Endothelial cell of hepatic sinusoid (primary cell): ENCODE results near the gene TTLL8.

Source experiments
- in situ Hi-C: cut with HindIII; loops from 2 replicates; pipeline ENCODE4 v1.10.0; 2017; ENCODE audit warnings: low sequenced_read_pairs

TTLL8 gene

DNA sequence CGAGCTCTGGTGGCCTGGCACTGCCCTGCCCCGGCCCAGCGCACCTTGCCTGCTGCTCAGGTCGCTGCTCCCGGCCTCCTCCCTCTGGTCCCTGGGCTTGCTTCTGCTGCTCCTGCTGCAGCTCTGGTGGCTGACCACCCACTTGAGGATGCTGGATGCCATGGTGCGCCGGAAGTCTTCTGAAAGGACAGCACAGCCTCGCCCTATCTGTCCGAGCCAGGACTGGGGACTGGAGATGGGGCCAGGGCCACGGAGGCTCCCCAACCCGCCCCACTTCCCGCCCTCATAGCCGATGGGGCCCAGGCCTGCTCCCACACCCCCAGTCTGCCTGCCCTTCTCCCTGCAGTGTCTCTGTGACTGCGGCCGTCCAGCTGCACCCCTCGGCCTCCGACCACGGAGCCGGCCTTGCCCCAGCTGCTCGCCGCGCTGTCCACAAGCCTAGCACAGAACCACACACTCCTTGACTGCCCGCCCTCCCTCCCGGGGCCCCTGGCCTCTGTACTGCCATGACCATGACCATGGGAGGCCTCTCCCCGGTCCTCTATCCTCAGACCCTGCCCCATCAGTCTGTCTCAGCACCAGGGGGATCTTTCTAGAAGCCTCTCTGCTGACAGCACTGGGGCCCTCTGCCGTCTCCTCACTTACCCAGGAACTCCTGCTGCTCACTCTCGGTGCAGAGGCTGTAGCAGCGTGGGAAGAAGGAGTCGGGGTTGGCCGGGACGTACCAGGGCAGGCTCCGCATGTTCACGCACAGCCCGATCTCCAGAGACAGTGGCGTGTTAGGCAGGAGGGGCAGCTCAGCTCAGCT, 12.7 kb downstream of the TTLL8 start:
- in situ Hi-C loops, result no loop called here

DNA sequence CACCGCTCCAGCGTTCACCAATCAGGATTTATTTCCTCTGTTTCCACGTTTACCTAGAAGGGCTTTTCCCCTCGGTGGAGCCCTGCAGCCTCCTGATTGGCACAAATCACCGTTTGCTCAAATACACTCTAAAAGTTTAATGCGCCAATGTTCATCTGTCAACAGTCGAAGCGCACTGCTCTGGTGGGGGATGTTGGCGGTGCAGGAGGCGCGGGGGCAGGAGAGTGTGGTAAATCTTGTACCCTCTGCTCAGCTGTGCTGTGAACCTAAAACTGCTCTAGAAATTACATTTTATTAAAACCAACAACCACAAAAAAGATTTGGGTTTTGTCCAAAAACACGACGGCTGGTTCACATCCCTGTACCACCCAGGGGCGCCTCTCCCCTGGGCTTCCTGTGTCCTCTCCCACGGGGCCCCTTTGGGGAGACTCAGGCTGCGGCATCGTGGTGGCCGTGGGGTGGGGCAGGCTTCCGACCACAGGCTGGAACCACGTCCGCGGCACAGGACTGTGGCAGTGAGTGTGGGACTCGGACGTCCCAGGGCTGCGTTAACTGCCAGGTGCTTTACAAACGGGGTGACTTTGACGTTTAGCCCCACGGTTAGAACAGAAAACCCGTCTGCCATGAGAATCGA, 13.5 kb downstream of the TTLL8 start:
- in situ Hi-C loops, result no loop called here

DNA sequence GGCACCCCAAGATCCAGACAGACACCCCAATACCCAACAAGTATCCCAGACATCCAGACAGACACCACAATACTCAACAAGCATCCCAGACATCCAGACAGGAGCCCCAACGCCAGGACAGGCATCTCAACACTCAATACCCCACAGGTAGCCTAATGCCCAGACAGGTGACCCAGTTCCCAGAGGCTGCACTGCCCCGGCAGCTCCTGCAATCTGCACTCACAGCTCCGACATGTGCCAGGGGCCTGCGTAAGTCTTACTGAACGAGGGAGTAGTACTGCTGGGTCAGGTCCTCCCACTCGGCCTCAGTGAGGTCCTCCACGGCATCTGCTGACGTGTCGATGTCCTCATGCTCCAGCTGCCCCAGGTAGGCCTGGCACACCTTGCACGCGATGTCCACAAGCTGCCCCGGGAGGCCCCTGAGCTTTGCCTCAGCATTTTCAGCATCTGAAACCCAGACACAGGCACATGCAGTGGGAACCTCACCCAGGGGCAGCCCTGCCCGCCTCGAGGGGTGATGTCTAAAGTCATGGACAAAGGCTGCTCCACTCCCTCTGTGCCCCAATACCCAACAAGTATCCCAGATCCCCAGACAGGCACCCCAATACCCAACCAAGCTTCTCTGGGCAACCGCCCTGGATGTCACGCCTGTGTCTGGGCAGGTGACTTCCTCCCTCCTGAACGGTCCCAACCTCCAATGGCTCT, 16.6 kb downstream of the TTLL8 start:
- in situ Hi-C loops, result no loop called here

DNA sequence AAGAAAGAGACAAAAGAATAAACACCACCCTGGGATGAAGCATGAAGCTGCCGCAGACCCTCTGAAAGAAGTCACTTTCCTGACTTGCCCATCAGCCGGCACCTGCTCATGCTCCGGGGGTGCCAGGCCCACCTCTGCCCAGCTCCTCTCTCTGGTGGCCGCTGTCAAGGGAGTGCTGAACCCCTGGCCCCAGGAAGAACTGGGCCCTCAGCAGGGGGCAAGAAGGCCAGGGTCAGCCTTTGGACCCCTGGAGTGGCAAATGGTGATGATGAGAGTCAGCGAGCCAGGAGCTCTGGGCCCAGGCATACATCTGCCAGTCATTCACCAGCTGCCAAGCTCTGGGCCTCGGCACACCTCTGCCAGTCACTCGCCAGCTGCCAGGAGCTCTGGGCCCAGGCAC, 17.4 kb downstream of the TTLL8 start:
- in situ Hi-C loops, result no loop called here

DNA sequence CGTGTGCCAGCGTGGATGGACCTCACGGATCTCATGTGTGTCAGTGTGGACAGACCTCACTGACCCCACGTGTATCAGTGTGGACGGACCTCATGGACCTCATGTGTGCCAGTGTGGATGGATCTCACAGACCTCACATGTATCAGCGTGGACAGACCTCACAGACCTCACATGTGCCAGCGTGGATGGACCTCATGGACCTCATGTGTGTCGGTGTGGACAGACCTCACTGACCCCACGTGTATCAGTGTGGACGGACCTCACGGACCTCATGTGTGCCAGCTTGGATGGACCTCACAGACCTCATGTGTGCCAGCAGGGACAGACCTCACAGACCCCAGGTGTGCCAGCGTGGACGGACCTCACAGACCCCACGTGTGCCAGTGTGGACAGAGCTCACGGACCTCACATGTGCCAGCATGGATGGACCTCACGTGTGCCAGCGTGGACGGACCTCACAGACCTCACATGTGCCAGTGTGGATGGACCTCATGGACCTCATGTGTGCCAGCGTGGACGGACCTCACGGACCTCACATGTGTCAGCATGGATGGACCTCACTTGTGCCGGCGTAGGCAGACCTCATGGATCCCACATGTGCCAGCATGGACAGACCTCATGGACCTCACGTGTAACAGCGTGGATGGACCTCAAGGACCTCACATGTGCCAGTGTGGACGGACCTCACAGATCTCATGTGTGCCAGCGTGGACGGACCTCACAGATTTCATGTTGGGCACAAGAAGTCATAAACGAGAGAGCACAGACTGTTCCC, 18.2 kb downstream of the TTLL8 start:
- in situ Hi-C loops, result no loop called here

DNA sequence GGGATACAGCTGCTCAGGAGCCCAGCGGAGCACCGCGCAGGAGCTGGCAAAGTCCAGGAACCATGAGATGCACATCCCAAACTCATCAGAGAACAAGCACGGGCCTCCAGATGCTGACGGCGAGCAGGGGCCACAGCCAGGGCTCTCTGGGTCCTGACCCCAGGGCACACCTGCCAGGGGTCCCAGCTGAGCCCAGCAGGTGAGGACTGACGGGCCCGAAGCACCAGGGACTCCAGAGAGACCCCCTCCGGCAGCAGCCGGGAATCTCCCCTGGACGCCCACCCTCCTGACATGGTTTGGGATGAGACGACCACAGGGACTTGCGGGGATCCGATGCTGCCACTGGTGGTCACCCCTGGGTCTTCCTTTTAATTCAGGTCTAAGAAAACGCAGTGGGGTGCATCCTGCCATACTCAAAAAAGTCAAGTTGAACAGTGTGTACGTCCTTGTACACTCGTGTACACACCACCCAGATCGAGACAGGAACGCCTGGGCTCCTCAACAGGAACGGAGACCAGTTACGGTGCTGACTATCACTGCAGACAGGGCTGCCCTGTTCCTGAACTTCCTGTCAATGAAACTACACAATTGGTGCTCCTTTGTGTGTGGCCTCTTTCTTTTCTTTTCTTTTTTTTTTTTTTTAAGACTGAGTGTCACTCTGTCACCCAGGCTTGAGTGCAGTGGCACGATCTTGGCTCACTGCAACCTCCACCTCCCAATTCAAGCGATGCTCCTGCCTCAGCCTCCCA, 21.9 kb downstream of the TTLL8 start:
- in situ Hi-C loops, result no loop called here

DNA sequence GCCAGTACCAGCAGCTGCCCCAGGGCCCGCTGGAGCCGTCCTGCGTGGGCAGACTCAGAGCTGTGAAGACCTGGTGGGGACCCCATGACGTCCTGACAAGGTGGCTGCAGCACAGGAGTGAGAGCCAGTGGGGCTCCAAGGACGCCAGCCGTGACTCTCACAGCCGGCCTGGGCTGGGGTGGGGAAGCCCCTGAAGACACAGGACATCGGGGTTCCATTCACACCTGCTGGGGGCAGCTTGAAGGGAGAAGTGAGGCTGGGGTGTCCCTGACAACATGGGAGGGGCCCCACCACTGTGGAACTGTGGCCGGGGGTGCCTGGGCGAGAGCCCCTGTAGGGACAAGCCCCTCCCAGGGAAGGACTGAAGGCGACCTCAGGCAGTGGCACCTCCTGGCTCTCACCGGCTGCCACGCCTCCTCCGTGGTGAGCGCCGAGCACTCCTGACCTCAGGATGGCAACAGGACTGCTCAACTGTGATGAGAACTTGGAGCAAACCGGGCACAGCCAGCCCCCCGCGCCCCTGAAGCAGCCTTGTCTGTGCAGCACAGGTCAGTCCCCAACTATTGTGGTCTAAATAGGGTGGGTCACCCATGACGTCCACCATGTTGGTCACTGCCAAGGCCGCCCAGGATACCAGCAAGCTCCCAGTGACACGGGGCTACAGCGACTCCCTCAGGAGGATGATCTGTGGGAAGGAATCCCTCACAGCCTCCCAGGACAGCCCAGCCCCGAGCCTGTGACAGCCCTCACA, 22.8 kb downstream of the TTLL8 start:
- in situ Hi-C loops, result no loop called here

DNA sequence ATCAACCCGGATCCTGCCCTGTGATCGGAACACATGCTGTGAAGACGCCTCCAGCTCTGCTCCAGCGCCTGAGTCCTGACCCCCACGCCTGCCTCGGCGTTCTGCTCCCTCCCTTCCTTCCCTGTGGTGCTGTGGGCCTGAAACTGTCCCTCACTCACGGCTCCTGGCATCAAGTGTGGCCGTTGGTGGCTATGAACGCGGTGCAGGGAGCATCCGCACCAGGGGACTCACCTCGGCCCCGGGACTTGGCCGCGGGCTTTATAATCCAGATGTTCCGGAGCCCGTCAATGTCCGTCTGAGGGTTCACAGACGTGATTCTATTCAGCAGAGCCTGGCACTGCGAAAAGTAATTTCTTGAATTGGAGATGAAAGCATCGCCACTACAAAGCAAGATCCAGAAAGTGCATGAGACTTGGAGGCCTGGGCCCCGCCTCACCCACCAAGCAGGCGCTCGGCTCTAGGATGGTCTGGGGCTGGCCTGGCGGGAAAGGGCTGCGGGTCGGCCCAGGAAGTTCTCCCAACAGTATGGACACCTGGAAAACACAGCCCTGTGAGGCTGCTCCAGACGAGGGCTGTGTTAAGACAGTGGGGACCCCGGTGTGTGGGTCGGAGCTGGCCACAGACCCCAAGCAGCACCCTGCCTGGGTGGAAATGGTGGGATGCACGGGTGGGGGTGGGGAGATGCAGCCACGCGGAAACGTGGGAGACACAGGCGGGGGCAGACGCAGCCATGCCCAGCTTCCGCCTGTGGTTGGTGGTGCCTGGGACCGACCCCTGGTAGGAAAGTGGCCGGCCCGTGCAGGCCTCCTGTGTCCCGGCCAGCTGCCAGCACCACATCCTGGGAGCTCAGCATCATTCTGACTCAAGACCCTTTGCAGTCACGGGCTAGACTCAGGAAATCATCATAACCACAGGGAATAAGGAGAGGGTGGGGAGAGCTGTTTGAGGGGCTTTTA, 23.7 kb downstream of the TTLL8 start:
- in situ Hi-C loops, result no loop called here

DNA sequence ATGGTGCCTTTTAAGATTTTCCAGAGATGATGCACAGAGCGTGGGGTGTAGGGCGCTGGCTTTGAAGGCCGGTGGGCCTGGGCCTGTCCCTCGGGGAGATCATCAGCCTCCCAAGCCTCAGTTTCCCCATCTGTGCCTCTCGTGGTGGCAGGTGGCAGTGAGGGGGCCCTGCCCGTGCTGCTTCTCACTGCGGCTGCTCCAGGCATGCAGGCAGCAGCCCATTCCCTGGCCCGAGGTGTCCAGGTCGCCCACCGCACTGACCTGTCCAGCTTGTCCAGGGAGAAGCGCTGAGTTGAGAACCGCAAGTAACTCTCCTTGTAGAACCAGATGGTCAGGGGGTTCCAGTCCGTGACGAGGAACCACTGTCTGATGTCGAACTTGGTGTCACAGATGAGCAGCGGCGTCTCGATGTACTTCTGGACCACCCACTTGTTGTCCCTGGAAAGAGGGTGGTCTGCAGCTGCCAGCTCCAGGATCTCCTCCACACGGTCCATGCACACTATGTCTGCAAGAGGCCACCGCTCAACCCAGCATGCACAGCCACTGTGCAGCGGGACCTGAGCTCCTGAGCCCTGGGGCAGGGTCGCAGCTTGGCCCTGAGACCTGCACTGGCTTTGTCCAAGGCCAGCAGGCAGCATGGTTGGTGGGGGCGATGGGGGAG, 25.0 kb downstream of the TTLL8 start:
- in situ Hi-C loops, result no loop called here

DNA sequence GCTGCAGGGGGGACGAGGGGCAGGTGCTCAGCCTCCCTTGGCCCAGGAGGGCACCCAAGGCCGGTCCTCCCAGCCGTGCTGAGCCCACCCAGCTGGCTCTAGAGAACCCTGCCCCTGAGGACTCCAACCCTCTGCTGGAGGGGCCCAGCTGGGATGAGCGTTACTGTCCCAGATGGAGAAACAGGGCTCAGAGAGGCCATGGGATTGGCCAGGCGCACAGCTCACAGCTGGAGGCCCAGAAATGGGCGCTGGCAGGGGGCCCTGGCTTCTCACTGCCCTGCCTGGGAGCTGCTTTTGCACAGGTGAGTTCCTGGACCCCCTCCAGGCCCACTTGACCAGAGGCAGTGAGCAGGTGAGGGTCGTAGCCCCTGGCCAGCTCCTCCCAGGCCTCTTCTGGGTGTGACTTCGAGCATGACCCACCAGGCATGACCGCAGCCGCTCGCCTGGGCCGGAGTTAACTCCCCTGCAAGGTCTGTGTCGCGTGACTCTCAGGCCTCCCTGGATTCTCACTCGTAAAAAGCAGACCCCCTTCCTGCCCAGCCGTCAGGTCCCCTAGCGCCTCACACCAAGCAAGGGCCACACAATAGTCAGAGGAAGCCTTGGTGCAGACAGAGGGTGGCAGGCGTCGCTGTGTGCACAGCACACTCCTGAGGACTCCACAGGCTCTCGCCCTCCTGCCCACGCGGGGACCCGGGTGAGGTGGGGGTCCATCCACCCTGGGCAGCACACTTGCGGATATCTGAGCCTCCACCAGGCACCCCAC, 25.8 kb downstream of the TTLL8 start:
- in situ Hi-C loops, result no loop called here

DNA sequence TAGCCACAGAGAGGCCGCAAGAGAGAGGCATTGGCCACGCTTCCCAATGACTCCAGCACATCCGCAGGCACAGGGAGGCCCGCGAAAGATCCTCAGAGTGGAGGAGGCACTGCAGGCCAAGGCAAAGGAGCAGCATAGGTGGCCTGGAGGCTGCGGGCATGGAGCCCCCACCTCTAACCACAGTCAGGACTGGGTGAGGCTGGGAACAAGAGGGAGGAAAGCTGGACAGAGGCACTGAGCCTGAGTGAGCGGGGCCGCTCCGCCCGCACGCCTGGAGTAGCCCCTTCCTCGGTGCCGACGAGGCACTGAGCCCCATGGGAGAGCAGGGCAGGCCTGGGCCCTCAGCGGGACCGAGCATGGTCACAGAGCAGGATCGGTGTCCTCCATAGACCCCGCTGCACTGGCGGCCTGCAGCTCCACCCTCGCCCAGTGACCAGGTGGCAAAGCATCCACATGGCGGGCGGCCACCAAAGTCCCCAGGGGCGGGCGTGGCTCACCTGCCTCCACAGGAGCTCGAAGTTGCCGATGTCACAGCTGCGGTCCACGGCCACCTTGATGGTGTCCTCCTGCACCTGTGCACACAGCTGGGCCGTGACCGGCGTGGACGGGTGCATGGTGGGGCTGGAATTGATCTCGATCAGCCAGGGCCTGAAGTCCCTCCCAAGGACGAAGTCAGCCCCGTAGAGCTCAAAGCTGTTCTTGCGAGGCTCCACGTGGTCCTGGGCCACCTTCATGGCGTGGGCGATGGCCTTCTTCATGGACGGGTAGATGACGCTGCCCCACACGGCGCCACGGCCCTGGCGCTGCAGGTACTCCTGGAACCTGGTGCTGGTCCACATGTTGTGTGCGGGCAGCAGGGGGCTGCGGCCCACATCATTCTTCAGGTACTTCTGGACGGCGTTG, 26.7 kb downstream of the TTLL8 start:
- in situ Hi-C loops, result no loop called here

DNA sequence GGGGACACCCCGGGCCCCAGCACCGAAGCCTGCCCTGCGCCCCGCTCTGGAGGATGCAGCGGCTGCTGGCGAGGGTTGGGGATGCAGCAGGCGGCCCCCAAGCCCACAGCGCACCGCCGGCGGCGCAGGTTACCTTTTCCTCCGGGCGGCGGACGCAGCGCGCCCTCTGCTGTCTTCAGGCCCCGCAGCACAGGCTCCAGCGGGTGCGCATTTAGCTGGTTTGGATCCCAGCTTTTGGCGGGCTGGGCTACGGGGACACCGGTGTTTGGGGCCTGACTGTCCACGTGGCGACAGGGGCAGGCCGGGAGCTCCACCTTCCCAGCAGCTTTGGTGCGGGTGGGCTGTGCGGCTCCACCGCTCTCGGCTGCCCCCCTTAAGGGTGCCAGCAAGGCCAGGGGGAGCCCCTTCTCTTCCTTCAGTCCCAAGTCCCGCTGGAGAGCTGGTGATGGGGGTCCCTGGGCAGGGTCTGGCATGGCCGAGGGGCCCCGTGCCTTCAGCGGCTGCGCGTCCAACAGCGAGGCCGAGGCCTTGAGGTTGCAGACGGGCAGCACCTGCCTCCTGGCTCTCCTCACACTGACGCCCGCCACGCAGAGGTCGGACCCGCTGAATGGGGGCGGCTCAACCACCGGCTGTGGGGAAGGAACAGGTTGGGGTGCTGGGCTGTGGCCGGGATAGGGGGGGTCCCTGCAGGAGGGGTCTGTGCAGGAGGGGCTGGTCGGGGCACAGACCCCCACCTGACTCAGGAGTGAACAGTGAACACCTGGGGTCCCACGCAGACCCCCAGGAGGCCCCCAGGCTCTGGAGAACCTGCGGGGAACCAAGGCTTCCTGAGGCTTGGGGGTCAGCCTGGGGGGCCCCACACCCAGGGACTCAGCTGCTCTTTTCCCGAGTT, 27.6 kb downstream of the TTLL8 start:
- in situ Hi-C loops, result no loop called here

DNA sequence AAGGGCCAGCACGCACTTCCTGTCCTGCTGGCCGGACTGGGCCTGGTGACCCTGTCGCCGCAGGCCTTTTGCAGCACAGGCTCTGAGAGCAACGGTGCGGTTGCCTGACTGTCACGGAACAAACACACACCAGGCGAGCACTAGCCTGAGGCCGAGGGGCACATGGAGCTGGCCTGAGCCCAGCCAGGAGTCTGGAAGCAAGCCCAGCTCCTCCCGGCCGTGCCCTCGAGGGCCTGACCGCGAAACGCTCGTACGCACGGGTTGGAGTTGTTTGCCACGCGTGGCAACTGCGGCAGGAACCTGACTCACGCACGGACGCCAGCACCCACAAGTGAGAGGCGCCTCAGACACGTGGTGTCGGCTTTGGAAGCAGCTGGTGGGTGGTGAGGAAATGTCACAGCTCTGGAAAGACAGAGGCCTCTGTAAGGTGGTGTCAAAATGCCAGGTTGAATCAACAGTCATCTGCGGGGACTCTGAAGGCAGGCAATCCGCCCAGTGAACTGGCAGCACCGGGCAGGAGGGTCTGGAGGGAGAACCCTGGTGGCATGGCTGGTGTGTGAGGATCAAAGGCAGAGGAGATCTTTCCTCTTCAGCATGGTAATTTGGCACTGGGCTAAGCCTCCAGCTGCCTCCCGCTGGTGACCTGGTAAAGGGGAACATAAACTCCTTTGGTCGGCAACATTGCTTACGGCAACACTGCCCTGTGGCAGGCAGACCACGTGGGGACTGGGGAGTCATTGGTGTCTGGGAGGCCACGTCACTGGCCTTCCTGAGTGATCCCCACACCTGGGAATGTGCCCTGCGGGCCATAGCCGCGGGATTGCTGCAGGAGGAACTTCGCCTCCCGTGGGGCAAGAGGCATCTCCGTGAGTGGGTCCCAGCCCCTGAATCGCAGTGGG, 30.2 kb downstream of the TTLL8 start:
- in situ Hi-C loops, result no loop called here

DNA sequence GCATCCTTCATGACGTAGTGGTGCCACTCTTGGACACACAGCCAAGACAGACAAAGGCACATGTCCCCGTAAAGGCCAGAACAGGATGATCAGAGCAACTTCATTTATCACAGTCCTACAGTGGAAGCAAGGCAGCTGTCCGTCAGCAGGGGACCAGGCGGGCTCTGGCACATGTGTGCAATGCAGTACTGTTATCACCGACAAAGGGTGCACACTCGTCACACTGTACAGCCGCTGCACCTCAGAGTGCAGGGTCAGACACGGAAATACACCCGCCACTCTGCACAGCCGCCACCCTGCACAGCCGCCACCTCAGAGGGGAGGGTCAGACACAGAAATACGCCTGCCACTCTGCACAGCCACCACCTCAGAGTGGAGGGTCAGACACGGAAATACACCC, 32.1 kb downstream of the TTLL8 start:
- in situ Hi-C loops, result no loop called here
